Measurements from ENCODE around the gene KRT75.

DNA sequence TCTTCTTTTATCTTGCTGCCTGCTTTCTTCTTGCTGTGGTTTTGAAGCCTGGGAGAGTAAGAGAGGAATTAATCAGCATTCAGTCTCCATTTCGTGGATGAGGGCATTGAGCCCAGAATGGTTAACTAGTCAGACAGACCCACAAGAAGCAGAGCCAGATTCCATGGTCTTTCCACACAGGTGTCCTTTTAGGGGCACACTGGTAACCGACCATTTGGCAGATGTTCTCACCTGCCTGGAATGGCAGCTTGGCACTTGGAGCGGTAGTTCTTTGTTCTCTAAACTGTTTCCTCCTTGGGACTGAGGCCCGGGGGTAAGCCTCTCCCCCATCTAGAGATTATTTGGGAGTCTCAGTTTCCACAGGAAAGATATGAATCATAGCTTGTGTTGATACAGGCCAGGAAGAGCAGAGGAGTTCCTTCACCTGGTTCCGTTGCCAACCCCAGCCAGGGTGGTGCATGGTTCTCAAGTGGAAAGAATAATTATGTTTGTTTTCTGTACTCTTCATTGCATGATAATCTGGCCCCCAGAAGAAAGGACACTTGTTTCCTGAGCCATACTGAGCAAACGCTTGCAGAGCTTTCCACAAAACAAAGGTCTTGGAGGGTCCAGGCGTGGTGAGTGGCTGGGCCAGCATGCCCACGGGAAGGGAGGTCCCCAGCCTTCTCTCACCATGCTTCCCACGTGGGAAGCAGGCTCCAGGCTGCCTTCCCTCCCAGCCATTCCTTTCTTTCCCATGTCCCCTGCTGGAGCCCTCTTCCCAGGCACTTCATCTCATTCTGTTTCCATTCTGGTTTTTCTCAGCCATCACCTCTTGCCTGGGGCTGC is 2.0 kb upstream of the KRT75 start:
- TF ChIP-seq, protein P1, sequence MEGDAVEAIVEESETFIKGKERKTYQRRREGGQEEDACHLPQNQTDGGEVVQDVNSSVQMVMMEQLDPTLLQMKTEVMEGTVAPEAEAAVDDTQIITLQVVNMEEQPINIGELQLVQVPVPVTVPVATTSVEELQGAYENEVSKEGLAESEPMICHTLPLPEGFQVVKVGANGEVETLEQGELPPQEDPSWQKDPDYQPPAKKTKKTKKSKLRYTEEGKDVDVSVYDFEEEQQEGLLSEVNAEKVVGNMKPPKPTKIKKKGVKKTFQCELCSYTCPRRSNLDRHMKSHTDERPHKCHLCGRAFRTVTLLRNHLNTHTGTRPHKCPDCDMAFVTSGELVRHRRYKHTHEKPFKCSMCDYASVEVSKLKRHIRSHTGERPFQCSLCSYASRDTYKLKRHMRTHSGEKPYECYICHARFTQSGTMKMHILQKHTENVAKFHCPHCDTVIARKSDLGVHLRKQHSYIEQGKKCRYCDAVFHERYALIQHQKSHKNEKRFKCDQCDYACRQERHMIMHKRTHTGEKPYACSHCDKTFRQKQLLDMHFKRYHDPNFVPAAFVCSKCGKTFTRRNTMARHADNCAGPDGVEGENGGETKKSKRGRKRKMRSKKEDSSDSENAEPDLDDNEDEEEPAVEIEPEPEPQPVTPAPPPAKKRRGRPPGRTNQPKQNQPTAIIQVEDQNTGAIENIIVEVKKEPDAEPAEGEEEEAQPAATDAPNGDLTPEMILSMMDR (IDR thresholded peaks at IDR 0.05; ENCODE audit: low read depth, low read length, poor library complexity, severe bottlenecking): no peak
- TF ChIP-seq EZH2phosphoT487 (IDR thresholded peaks at IDR 0.05; ENCODE audit: borderline replicate concordance, low read length): no peak
